ENCODE results near the gene LCN9.

- no peak for TF ChIP-seq CTCF (conservative IDR thresholded peaks at IDR 0.05; ENCODE audit: low read depth, low read length)
- no peak for TF ChIP-seq EZH2 (IDR thresholded peaks at IDR 0.05; ENCODE audit: low read length, unreplicated experiment)
Measured at GRCh38 chr9:135674977-135675376, 11.9 kb downstream of the LCN9 start.
